GM19023 (cell line): Measurements from ENCODE around the gene RIPK1.
"Not testable (repeated sequence)": the region's sequence is repeated elsewhere in the genome, so short reads cannot be mapped to it uniquely, and the experiment has no call there.

ENCODE experiments used
- ATAC-seq: cut with Tn5 transposase; IDR thresholded peaks from one replicate; pipeline ENCODE4 v1.9.1; 2021; ENCODE audit warnings: mild to moderate bottlenecking, moderate library complexity; ENCODE audit not compliant: unreplicated experiment

Gene RIPK1

GRCh38 chr6:3133515-3133914 is 65.2 kb downstream of the RIPK1 start:
- no peak for ATAC-seq

- ATAC-seq: no peak
These were observed 67.5 kb downstream of the RIPK1 start for GRCh38 chr6:3135668-3136291.

- no peak for ATAC-seq
These were observed 68.2 kb downstream of the RIPK1 start for GRCh38 chr6:3136292-3137011.

GRCh38 chr6:3137057-3137777 is 68.9 kb downstream of the RIPK1 start:
- no peak for ATAC-seq

- ATAC-seq: not testable (repeated sequence)
These were observed 69.6 kb downstream of the RIPK1 start for GRCh38 chr6:3137873-3138272.

- ATAC-seq: no peak
These were observed 70.0 kb downstream of the RIPK1 start for GRCh38 chr6:3138341-3138740.

- no peak for ATAC-seq
These were observed 71.0 kb downstream of the RIPK1 start for GRCh38 chr6:3139090-3139903.

GRCh38 chr6:3140201-3140600 is 71.9 kb downstream of the RIPK1 start:
- no peak for ATAC-seq

- ATAC-seq: no peak
These were observed 74.2 kb downstream of the RIPK1 start for GRCh38 chr6:3142536-3142935.

- ATAC-seq: no peak
These were observed 74.9 kb downstream of the RIPK1 start for GRCh38 chr6:3143158-3143557.

GRCh38 chr6:3144571-3144970 is 76.3 kb downstream of the RIPK1 start:
- no peak for ATAC-seq

- no peak for ATAC-seq
These were observed 79.8 kb downstream of the RIPK1 start for GRCh38 chr6:3147914-3148757.

- ATAC-seq: no peak
These were observed 83.4 kb downstream of the RIPK1 start for GRCh38 chr6:3151691-3152090.

- no peak for ATAC-seq
These were observed 84.4 kb downstream of the RIPK1 start for GRCh38 chr6:3152689-3153088.

GRCh38 chr6:3155416-3155815 is 87.1 kb downstream of the RIPK1 start:
- ATAC-seq: not testable (repeated sequence)

GRCh38 chr6:3156184-3157130 is 88.2 kb downstream of the RIPK1 start:
- not testable (repeated sequence) for ATAC-seq

GRCh38 chr6:3157131-3157933 is 89.0 kb downstream of the RIPK1 start, which contains the start of gene TUBB2A:
Gene TUBB2A, minus strand, starts transcription at chr6:3157544. Its CDS starts 81 bp downstream, at chr6:3157463.
- ATAC-seq: peak; percentile 88
